Activated CD8-positive, alpha-beta memory T cell treated with anti-CD3 and anti-CD28 coated beads, Interleukin-2, amount 10 ng/mL, durations not matched to agents 7 days and 5 days (primary cell): Measurements from ENCODE around the gene MAGOH. TPM values are rescaled to one million over a fixed set of nuclear protein-coding genes. Genes with fewer than 3 reads are reported as not detected.
A peak's percentile ranks its signal among the peaks of the same experiment; 100 is the strongest.

Experiments used
- ATAC-seq: fragments of 150-1000 bp; cut with Tn5 transposase; one replicate; pipeline ENCODE4 v1.10.0; 2021; ENCODE audit warnings: moderate library complexity
- CTCF ChIA-PET: fragments of 350-600 bp; sonication (Branson Sonifier 250); formaldehyde crosslinking; loops from one replicate; lab custom pipeline; 2021; ENCODE audit warnings: antibody characterized with exemption; lab: Charles Lee
- DNase-seq: peaks from one replicate; pipeline ENCODE4 v3.0.0-alpha.2; 2020
- H3K27ac Mint-ChIP-seq: one replicate; pipeline ENCODE4 v1.8.0; 2021; ENCODE audit warnings: mild to moderate bottlenecking, mixed read lengths
- H3K27me3 Mint-ChIP-seq: one replicate; pipeline ENCODE4 v1.8.0; 2021; ENCODE audit warnings: mixed read lengths
- H3K36me3 Mint-ChIP-seq: one replicate; pipeline ENCODE4 v1.8.0; 2021; ENCODE audit warnings: mild to moderate bottlenecking, mixed read lengths
- H3K4me1 Mint-ChIP-seq: one replicate; pipeline ENCODE4 v1.8.0; 2021; ENCODE audit warnings: mixed read lengths
- H3K4me3 Mint-ChIP-seq: one replicate; pipeline ENCODE4 v1.8.0; 2021; ENCODE audit warnings: mild to moderate bottlenecking, moderate library complexity, mixed read lengths
- H3K9me3 Mint-ChIP-seq: one replicate; pipeline ENCODE4 v1.8.0; 2022; ENCODE audit warnings: low read depth, mixed read lengths
- total RNA-seq, 2 experiments: library from RNA; stranded (reverse); gene quantifications; one replicate each; pipeline ENCODE4 v1.2.3, GENCODE V29; 2021

Gene MAGOH
- total RNA-seq, 2 experiments from 2014 or later = 72.9 to 80.1 TPM

DNA sequence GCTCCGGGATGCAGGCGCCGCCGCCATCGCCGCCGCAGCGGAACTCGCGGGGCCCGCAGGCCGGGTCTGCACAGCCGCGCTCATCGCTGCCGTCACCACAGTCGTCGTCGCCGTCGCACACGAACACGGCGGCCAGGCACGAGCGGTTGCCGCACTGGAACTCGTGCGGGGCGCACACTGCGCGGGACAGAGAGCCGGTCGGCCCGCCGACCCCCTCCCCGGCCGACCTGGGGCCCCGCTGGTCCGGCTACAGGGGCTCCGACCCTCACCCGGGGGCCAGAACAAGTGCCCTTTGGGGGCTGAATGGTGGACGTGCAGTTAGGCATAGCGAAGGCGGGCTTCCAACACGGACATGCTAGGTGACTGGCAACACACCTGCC is 38.6 kb upstream of the MAGOH start:
- ATAC-seq = no peak
- peaks cover 27% of the 10 kb centered on the region for H3K36me3 Mint-ChIP-seq
- no peaks in the 10 kb centered on the region for H3K9me3 Mint-ChIP-seq
- no peak for DNase-seq
- H3K27me3 Mint-ChIP-seq = no peaks in the 10 kb centered on the region
- CTCF ChIA-PET = interaction anchor here (1.0 to 8.0 kb wide), 5 partner anchors 13 to 118 kb away, joined by 3 to 137 read pairs (median 5); no protein-coding TSS in a partner anchor
- H3K4me3 Mint-ChIP-seq = no peak overlapping the region
- H3K27ac Mint-ChIP-seq = no peak overlapping the region
- H3K4me1 Mint-ChIP-seq = no peaks in the 10 kb centered on the region

DNA sequence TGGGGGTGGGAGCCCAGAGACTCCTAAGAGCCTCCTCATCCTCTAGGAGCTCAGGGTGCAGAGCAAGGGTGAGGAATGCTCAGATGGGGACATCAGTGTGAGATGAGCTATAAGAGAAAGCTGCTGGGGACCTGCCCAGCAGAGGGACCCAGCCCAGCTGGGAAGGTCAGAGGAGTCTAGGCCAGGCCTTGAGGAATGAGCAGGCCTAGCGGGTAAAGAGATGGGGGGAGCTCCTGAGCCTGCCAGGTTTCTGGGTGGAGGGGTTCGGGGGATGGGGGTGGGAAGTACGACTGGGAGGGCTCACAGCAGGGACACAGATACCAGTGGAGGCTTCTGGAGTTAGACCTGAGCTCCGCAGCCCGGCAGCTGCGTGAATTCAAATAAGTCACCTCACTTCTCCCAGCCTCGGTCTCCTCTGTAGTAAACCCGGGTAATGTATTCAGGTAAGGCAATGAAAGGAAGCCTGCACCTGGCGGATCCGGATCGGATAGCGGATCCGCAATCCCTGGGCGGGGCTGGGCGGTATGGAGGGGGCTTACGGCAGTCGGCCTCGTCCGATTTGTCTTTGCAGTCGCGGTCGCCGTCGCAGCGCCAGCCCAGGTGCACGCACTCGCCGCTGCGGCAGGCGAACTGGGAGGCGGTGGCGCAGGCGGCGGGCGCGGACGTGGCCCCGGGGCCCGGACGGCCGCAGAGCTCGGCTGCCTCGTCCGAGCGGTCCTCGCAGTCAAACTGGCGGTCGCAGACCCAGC is 38.0 kb upstream of the MAGOH start:
- H3K27me3 Mint-ChIP-seq = no peaks in the 10 kb centered on the region
- ATAC-seq = no peak
- no peaks in the 10 kb centered on the region for H3K9me3 Mint-ChIP-seq
- CTCF ChIA-PET = interaction anchor here (2.3 to 8.0 kb wide), 2 partner anchors 13 to 118 kb away, joined by 5 to 137 read pairs; no protein-coding TSS in a partner anchor
- peaks cover 26% of the 10 kb centered on the region for H3K36me3 Mint-ChIP-seq
- H3K4me1 Mint-ChIP-seq = no peaks in the 10 kb centered on the region
- no peak overlapping the region for H3K27ac Mint-ChIP-seq
- no peak for DNase-seq
- H3K4me3 Mint-ChIP-seq = no peak overlapping the region

DNA sequence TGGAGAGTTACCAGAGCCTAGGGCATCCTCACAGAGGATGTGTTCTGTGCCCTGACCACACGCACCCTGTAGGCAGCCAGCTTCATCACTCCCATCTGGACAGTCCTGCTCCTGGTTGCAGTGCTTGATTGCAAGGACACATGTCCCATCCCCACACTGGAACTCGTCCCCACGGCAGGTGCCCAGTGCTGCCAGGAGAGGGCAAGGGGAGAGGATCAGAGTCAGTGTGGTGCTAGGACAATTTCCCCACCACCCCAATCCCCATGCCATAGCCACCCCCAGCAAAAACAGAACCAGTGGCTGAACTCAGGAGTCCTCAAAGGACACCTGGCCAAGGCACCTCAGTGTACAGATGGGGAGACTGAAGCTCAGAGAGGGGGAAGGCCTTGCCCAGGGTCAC is 37.2 kb upstream of the MAGOH start:
- no peak for DNase-seq
- Mint-ChIP-seq H3K27ac (no peak overlapping the region), H3K36me3 (peaks cover 26% of the 10 kb centered on the region), H3K9me3 (no peaks in the 10 kb centered on the region), H3K4me3 (no peak overlapping the region), H3K27me3 (no peaks in the 10 kb centered on the region), H3K4me1 (no peaks in the 10 kb centered on the region)
- ATAC-seq = no peak
- CTCF ChIA-PET = interaction anchor here (8.0 kb wide), 1 partner anchor 119 kb away, joined by 137 read pairs; no protein-coding TSS in a partner anchor

GRCh38 chr1:53274541-53275185 is 36.3 kb upstream of the MAGOH start:
- H3K27ac Mint-ChIP-seq = peak overlapping the region; percentile 62
- no peaks in the 10 kb centered on the region for H3K4me1 Mint-ChIP-seq
- ATAC-seq = no peak
- no peak for DNase-seq
- no peak overlapping the region for H3K4me3 Mint-ChIP-seq
- H3K27me3 Mint-ChIP-seq = no peaks in the 10 kb centered on the region
- H3K9me3 Mint-ChIP-seq = no peaks in the 10 kb centered on the region
- CTCF ChIA-PET = interaction anchor here (0.9 to 8.0 kb wide), 3 partner anchors 15 to 120 kb away, joined by 3 to 137 read pairs (median 6); no protein-coding TSS in a partner anchor
- peaks cover 25% of the 10 kb centered on the region for H3K36me3 Mint-ChIP-seq

- Mint-ChIP-seq H3K27me3 (no peaks in the 10 kb centered on the region), H3K4me1 (no peaks in the 10 kb centered on the region), H3K36me3 (peaks cover 27% of the 10 kb centered on the region), H3K9me3 (no peaks in the 10 kb centered on the region), H3K4me3 (no peak overlapping the region), H3K27ac (peak overlapping the region; percentile 62)
- ATAC-seq (no peak), DNase-seq (no peak)
- CTCF ChIA-PET = interaction anchor here (0.6 to 1.7 kb wide), 3 partner anchors 16 to 119 kb away, joined by 3 to 6 read pairs (median 3); no protein-coding TSS in a partner anchor
Measured at GRCh38 chr1:53274026-53274425, 35.7 kb upstream of the MAGOH start.

- H3K4me1 Mint-ChIP-seq = no peaks in the 10 kb centered on the region
- ATAC-seq (no peak), DNase-seq (no peak)
- H3K9me3 Mint-ChIP-seq = no peaks in the 10 kb centered on the region
- H3K4me3 Mint-ChIP-seq = no peak overlapping the region
- H3K36me3 Mint-ChIP-seq = peaks cover 32% of the 10 kb centered on the region
- H3K27me3 Mint-ChIP-seq = no peaks in the 10 kb centered on the region
- CTCF ChIA-PET = interaction anchor here (0.6 to 1.7 kb wide), 2 partner anchors 117 to 120 kb away, joined by 3 to 6 read pairs; no protein-coding TSS in a partner anchor
- no peak overlapping the region for H3K27ac Mint-ChIP-seq
Measured at GRCh38 chr1:53273526-53273925, 35.2 kb upstream of the MAGOH start.

GRCh38 chr1:53272349-53272748 is 34.0 kb upstream of the MAGOH start:
- CTCF ChIA-PET = interaction anchor here (1.4 kb wide), 1 partner anchor 121 kb away, joined by 6 read pairs; no protein-coding TSS in a partner anchor
- no peak overlapping the region for H3K4me3 Mint-ChIP-seq
- no peaks in the 10 kb centered on the region for H3K4me1 Mint-ChIP-seq
- DNase-seq (no peak), ATAC-seq (no peak)
- H3K9me3 Mint-ChIP-seq = no peaks in the 10 kb centered on the region
- H3K27me3 Mint-ChIP-seq = no peaks in the 10 kb centered on the region
- H3K27ac Mint-ChIP-seq = no peak overlapping the region
- H3K36me3 Mint-ChIP-seq = peaks cover 26% of the 10 kb centered on the region

- H3K27me3 Mint-ChIP-seq = no peaks in the 10 kb centered on the region
- no peak overlapping the region for H3K4me3 Mint-ChIP-seq
- H3K36me3 Mint-ChIP-seq = peaks cover 28% of the 10 kb centered on the region
- H3K4me1 Mint-ChIP-seq = no peaks in the 10 kb centered on the region
- DNase-seq (no peak), ATAC-seq (no peak)
- CTCF ChIA-PET = interaction anchor here (1.4 kb wide), 1 partner anchor 121 kb away, joined by 6 read pairs; no protein-coding TSS in a partner anchor
- H3K27ac Mint-ChIP-seq = no peak overlapping the region
- no peaks in the 10 kb centered on the region for H3K9me3 Mint-ChIP-seq
Measured at GRCh38 chr1:53271446-53272090, 33.2 kb upstream of the MAGOH start.

- Mint-ChIP-seq H3K27me3 (no peaks in the 10 kb centered on the region), H3K4me3 (no peak overlapping the region), H3K36me3 (peaks cover 32% of the 10 kb centered on the region), H3K4me1 (no peaks in the 10 kb centered on the region), H3K27ac (no peak overlapping the region), H3K9me3 (no peaks in the 10 kb centered on the region)
- CTCF ChIA-PET = interaction anchor here (0.9 to 1.4 kb wide), 2 partner anchors 8 to 122 kb away, joined by 4 to 6 read pairs; no protein-coding TSS in a partner anchor
- ATAC-seq = no peak
- no peak for DNase-seq
Measured at GRCh38 chr1:53270873-53271272, 32.6 kb upstream of the MAGOH start.

DNA sequence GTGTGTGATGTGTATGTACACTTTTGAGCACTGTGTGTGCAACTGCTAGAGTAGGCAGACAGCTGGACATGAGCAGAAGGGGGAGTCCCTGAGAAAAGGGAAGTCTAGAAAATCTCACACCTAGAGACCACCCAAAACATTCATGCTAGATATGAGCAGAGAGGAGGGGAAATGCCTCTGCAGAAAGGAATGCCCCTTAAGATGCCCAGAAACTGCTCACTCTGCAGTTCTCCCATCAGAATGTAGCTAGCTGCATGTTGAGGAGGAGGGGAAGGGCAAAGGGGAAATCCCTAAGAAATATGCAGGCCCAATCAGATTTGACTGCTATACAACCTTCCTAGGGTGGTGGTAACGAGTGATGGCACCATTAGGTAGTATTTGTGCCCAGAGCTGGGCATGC is 31.8 kb upstream of the MAGOH start:
- Mint-ChIP-seq H3K4me1 (no peaks in the 10 kb centered on the region), H3K4me3 (no peak overlapping the region), H3K27me3 (no peaks in the 10 kb centered on the region), H3K36me3 (peaks cover 33% of the 10 kb centered on the region), H3K27ac (no peak overlapping the region), H3K9me3 (no peaks in the 10 kb centered on the region)
- CTCF ChIA-PET = interaction anchor here (0.9 kb wide), 1 partner anchor 9 kb away, joined by 4 read pairs; no protein-coding TSS in a partner anchor
- ATAC-seq (no peak), DNase-seq (no peak)

- DNase-seq (no peak), ATAC-seq (no peak)
- H3K9me3 Mint-ChIP-seq = no peaks in the 10 kb centered on the region
- no peak overlapping the region for H3K4me3 Mint-ChIP-seq
- no peaks in the 10 kb centered on the region for H3K4me1 Mint-ChIP-seq
- no peak overlapping the region for H3K27ac Mint-ChIP-seq
- H3K27me3 Mint-ChIP-seq = no peaks in the 10 kb centered on the region
- CTCF ChIA-PET = interaction anchor here (1.4 kb wide), 1 partner anchor 11 kb away, joined by 4 read pairs; no protein-coding TSS in a partner anchor
- H3K36me3 Mint-ChIP-seq = peaks cover 42% of the 10 kb centered on the region
Measured at GRCh38 chr1:53267761-53268160, 29.4 kb upstream of the MAGOH start.

- no peak for ATAC-seq
Measured at GRCh38 chr1:53266038-53266437, 27.7 kb upstream of the MAGOH start.

GRCh38 chr1:53265581-53265980 is 27.3 kb upstream of the MAGOH start:
- CTCF ChIA-PET = interaction anchor here (1.3 to 1.4 kb wide), 2 partner anchors 13 to 128 kb away, joined by 3 to 5 read pairs; no protein-coding TSS in a partner anchor
- no peaks in the 10 kb centered on the region for H3K4me1 Mint-ChIP-seq
- no peaks in the 10 kb centered on the region for H3K9me3 Mint-ChIP-seq
- H3K27ac Mint-ChIP-seq = no peak overlapping the region
- no peak overlapping the region for H3K4me3 Mint-ChIP-seq
- ATAC-seq = no peak
- no peak for DNase-seq
- no peaks in the 10 kb centered on the region for H3K27me3 Mint-ChIP-seq
- peaks cover 46% of the 10 kb centered on the region for H3K36me3 Mint-ChIP-seq

More at GRCh38 chr1:53266038-53266437, 27.7 kb upstream of the MAGOH start:
- H3K27ac Mint-ChIP-seq = no peak overlapping the region
- no peaks in the 10 kb centered on the region for H3K27me3 Mint-ChIP-seq
- H3K4me1 Mint-ChIP-seq = no peaks in the 10 kb centered on the region
- DNase-seq = no peak
- H3K9me3 Mint-ChIP-seq = no peaks in the 10 kb centered on the region
- peaks cover 42% of the 10 kb centered on the region for H3K36me3 Mint-ChIP-seq
- H3K4me3 Mint-ChIP-seq = no peak overlapping the region
- CTCF ChIA-PET = interaction anchor here (0.5 to 1.4 kb wide), 3 partner anchors 12 to 527 kb away, joined by 3 to 5 read pairs (median 3); no protein-coding TSS in a partner anchor
